IMR-90 (cell line): ENCODE measurements around the gene CNDP1. TPM values are rescaled to one million over a fixed set of nuclear protein-coding genes. Genes with fewer than 3 reads are reported as not detected.

Source experiments
- ATAC-seq: fragments of 200-7000 bp; cut with Tn5 transposase; 2 replicates; pipeline ENCODE4 v1.9.1; 2020; ENCODE audit warnings: low read depth, mild to moderate bottlenecking, moderate library complexity
- BruUV-seq: library from RNA; stranded (reverse); fragments of 400-500 nt; replicated peaks from 2 replicates; lab custom pipeline; 2021; lab: Mats Ljungman, UMichigan
- CTCF ChIA-PET: fragments of 300-600 bp; formaldehyde crosslinking; extraction: SDS; loops from one replicate; lab custom pipeline; 2021; ENCODE audit warnings: antibody characterized with exemption; lab: Yijun Ruan, JAX
- POLR2A ChIA-PET: fragments of 300-600 bp; sonication (Branson Sonifier 250); formaldehyde crosslinking; loops from one replicate; lab custom pipeline; 2022; ENCODE audit warnings: antibody characterized with exemption; ENCODE audit not compliant: unreplicated experiment; lab: Charles Lee
- DNase-seq: peaks from one replicate; pipeline ENCODE4 v3.0.0; 2013
- H2AFZ ChIP-seq: replicated peaks from 2 replicates; pipeline ENCODE3; 2013; ENCODE audit warnings: low read length, mild to moderate bottlenecking; ENCODE audit not compliant: poor library complexity
- H2AK5ac ChIP-seq: 2 replicates; pipeline ENCODE4 v1.6.1; 2013; ENCODE audit warnings: low read depth, low read length, inconsistent platforms
- H2AK9ac ChIP-seq: replicated peaks from 2 replicates; pipeline ENCODE3; 2013; ENCODE audit warnings: mild to moderate bottlenecking, low read depth, low read length, moderate library complexity; ENCODE audit not compliant: poor library complexity
- H2BK120ac ChIP-seq: 2 replicates; pipeline ENCODE4 v1.6.1; 2013; ENCODE audit warnings: low read depth, low read length, inconsistent platforms
- H2BK15ac ChIP-seq: 3 replicates; pipeline ENCODE4 v1.6.1; 2013; ENCODE audit warnings: low read depth, low read length, inconsistent platforms
- H2BK20ac ChIP-seq: 2 replicates; pipeline ENCODE4 v1.6.1; 2013; ENCODE audit warnings: low read depth, mild to moderate bottlenecking, inconsistent platforms, low read length, moderate library complexity
- H2BK5ac ChIP-seq: 2 replicates; pipeline ENCODE4 v1.6.1; 2013; ENCODE audit warnings: mild to moderate bottlenecking, low read depth, low read length, inconsistent platforms; ENCODE audit not compliant: poor library complexity, severe bottlenecking
- H3K14ac ChIP-seq: replicated peaks from 2 replicates; pipeline ENCODE4 v1.6.1; 2013; ENCODE audit warnings: low read depth, low read length, inconsistent platforms
- H3K18ac ChIP-seq: 2 replicates; pipeline ENCODE4 v1.6.1; 2013; ENCODE audit warnings: low read depth, low read length, control low read depth
- H3K23ac ChIP-seq: 2 replicates; pipeline ENCODE4 v1.6.1; 2013; ENCODE audit warnings: low read depth, low read length, inconsistent platforms
- H3K27ac ChIP-seq: 2 replicates; pipeline ENCODE4 v1.5.1; 2013; ENCODE audit warnings: mild to moderate bottlenecking, control low read depth, low read length; ENCODE audit not compliant: insufficient read depth
- H3K27me3 ChIP-seq: 2 replicates; pipeline ENCODE4 v1.6.1; 2013; ENCODE audit warnings: low read length; ENCODE audit not compliant: control insufficient read depth, insufficient read depth
- H3K36me3 ChIP-seq: 2 replicates; pipeline ENCODE4 v1.6.1; 2013; ENCODE audit warnings: low read length, mixed read lengths; ENCODE audit not compliant: control insufficient read depth, insufficient read depth
- H3K4ac ChIP-seq: 2 replicates; pipeline ENCODE4 v1.6.1; 2013; ENCODE audit warnings: low read depth, low read length, inconsistent platforms
- H3K4me1 ChIP-seq: 2 replicates; pipeline ENCODE4 v1.6.1; 2013; ENCODE audit warnings: low read length, mixed read lengths; ENCODE audit not compliant: control insufficient read depth, insufficient read depth
- H3K4me2 ChIP-seq: 2 replicates; pipeline ENCODE4 v1.6.1; 2013; ENCODE audit warnings: low read depth, mild to moderate bottlenecking, control low read depth, low read length, moderate library complexity
- H3K4me3 ChIP-seq: 2 replicates; pipeline ENCODE4 v1.5.1; 2013; ENCODE audit warnings: low read depth, mild to moderate bottlenecking, control low read depth, low read length, moderate library complexity; ENCODE audit not compliant: insufficient read depth
- H3K56ac ChIP-seq: 2 replicates; pipeline ENCODE4 v1.6.1; 2013; ENCODE audit warnings: low read length, inconsistent platforms; ENCODE audit not compliant: insufficient read depth; ENCODE audit errors: extremely low read depth
- H3K79me1 ChIP-seq, 2 experiments: 2 replicates each; pipeline ENCODE4 v1.6.1; 2013; ENCODE audit warnings: low read length in 2 of 2, inconsistent platforms in 1 of 2, low read depth in 1 of 2
- H3K9ac ChIP-seq: 2 replicates; pipeline ENCODE4 v1.6.1; 2013; ENCODE audit warnings: low read depth, low read length, control low read depth
- H3K9me1 ChIP-seq: 2 replicates; pipeline ENCODE4 v1.6.1; 2013; ENCODE audit warnings: low read length, inconsistent platforms; ENCODE audit not compliant: insufficient read depth
- H3K9me3 ChIP-seq: 2 replicates; pipeline ENCODE4 v1.6.1; 2013; ENCODE audit warnings: low read length; ENCODE audit not compliant: control insufficient read depth, insufficient read depth
- H4K20me1 ChIP-seq: 2 replicates; pipeline ENCODE4 v1.6.1; 2013; ENCODE audit warnings: low read length, inconsistent platforms; ENCODE audit not compliant: insufficient read depth
- H4K5ac ChIP-seq: 2 replicates; pipeline ENCODE4 v1.6.1; 2013; ENCODE audit warnings: mild to moderate bottlenecking, low read depth, low read length, control low read depth
- H4K8ac ChIP-seq, 2 experiments: 2 replicates each; pipeline ENCODE4 v1.6.1; 2013; ENCODE audit warnings: low read depth in 2 of 2, low read length in 2 of 2, control low read depth in 1 of 2, inconsistent platforms in 1 of 2
- H4K91ac ChIP-seq: 2 replicates; pipeline ENCODE4 v1.6.1; 2013; ENCODE audit warnings: low read depth, low read length, inconsistent platforms; ENCODE audit not compliant: insufficient read depth
- BHLHE40 ChIP-seq: fragments of 150-350 bp; IDR thresholded peaks from 2 replicates; pipeline ENCODE4 v1.6.1; 2016; ENCODE audit warnings: mild to moderate bottlenecking, low read depth, low read length
- CEBPB ChIP-seq: IDR thresholded peaks from 2 replicates; pipeline ENCODE4 v1.6.1; 2012; ENCODE audit warnings: low read depth, low read length, improper control_type of control experiment
- CHD1 ChIP-seq: IDR thresholded peaks from 2 replicates; pipeline ENCODE4 v1.6.1; 2012; ENCODE audit warnings: low read depth, low read length, improper control_type of control experiment
- FOS ChIP-seq: fragments of 150-350 bp; IDR thresholded peaks from 2 replicates; pipeline ENCODE4 v1.6.1; 2016; ENCODE audit warnings: low read depth, low read length
- MAFK ChIP-seq: IDR thresholded peaks from 2 replicates; pipeline ENCODE4 v1.6.1; 2012; ENCODE audit warnings: low read depth, low read length, improper control_type of control experiment
- MXI1 ChIP-seq: IDR thresholded peaks from 2 replicates; pipeline ENCODE4 v1.6.1; 2012; ENCODE audit warnings: low read depth, mild to moderate bottlenecking, low read length, moderate library complexity, borderline replicate concordance
- POLR2A ChIP-seq: IDR thresholded peaks from 2 replicates; pipeline ENCODE4 v1.6.1; 2012; ENCODE audit warnings: mild to moderate bottlenecking, low read depth, low read length
- RAD21 ChIP-seq: IDR thresholded peaks from 2 replicates; pipeline ENCODE4 v1.6.1; 2012; ENCODE audit warnings: low read length, improper control_type of control experiment
- RCOR1 ChIP-seq: IDR thresholded peaks from 2 replicates; pipeline ENCODE4 v1.6.1; 2012; ENCODE audit warnings: mild to moderate bottlenecking, low read length, improper control_type of control experiment; ENCODE audit not compliant: insufficient replicate concordance
- RFX5 ChIP-seq: IDR thresholded peaks from 2 replicates; pipeline ENCODE4 v1.8.0; 2012; ENCODE audit warnings: low read depth, mild to moderate bottlenecking, low read length, moderate library complexity
- SMC3 ChIP-seq: fragments of 150-350 bp; IDR thresholded peaks from 2 replicates; pipeline ENCODE4 v1.6.1; 2016; ENCODE audit warnings: low read depth, mild to moderate bottlenecking, antibody characterized with exemption, low read length, moderate library complexity
- USF2 ChIP-seq: fragments of 150-350 bp; IDR thresholded peaks from 2 replicates; pipeline ENCODE4 v1.6.1; 2017; ENCODE audit warnings: mild to moderate bottlenecking, antibody characterized with exemption, low read length, low read depth
- WGBS, 2 experiments: methylation state at CpG; one replicate each; pipeline versions ENCODE4 v1.1.5 to v1.1.7; 2013; ENCODE audit warnings: missing lambda C conversion rate in 2 of 2; ENCODE audit not compliant: insufficient read length in 1 of 2; ENCODE audit errors: extremely low coverage in 2 of 2; 5-methylcytosine and 5-hydroxymethylcytosine counted together
- dilution Hi-C: fragments of 300-500 bp; cut with HindIII; formaldehyde crosslinking; loops from one replicate; pipeline ENCODE4 v1.14.3; 2018; ENCODE audit warnings: low sequenced_read_pairs; ENCODE audit not compliant: unreplicated experiment
- in situ Hi-C: fragments of 300-500 bp; cut with MboI; formaldehyde crosslinking; loops from 3 replicates; pipeline ENCODE4 v1.14.3; 2019; ENCODE audit warnings: low sequenced_read_pairs, inconsistent platforms, mixed read lengths
- intact Hi-C: fragments of 100-400 bp; cut with micrococcal nuclease; formaldehyde crosslinking; loops from 2 replicates; pipeline ENCODE4 v1.10.0; 2022
- polyA plus RNA-seq, 3 experiments: library from polyadenylated mRNA; depleted of rRNA; stranded (reverse); fragments of >200 nt; gene quantifications; 2 replicates each; pipeline ENCODE4 v1.2.3, GENCODE V29; 2012; ENCODE audit warnings: low replicate concordance in 1 of 3
- total RNA-seq: library from RNA; depleted of rRNA; stranded (reverse); fragments of >200 nt; gene quantifications from 2 replicates; pipeline ENCODE4 v1.2.3, GENCODE V29; 2012
- TF ChIP-seq, protein P1 (sequence below): conservative IDR thresholded peaks from 2 replicates; pipeline ENCODE4 v1.5.1; 2012; ENCODE audit warnings: mild to moderate bottlenecking, low read depth, low read length, improper control_type of control experiment

CNDP1 gene
- total and polyA plus RNA-seq, 2 of the 4 experiments (the other 2 are of a cell fraction): not detected

DNA sequence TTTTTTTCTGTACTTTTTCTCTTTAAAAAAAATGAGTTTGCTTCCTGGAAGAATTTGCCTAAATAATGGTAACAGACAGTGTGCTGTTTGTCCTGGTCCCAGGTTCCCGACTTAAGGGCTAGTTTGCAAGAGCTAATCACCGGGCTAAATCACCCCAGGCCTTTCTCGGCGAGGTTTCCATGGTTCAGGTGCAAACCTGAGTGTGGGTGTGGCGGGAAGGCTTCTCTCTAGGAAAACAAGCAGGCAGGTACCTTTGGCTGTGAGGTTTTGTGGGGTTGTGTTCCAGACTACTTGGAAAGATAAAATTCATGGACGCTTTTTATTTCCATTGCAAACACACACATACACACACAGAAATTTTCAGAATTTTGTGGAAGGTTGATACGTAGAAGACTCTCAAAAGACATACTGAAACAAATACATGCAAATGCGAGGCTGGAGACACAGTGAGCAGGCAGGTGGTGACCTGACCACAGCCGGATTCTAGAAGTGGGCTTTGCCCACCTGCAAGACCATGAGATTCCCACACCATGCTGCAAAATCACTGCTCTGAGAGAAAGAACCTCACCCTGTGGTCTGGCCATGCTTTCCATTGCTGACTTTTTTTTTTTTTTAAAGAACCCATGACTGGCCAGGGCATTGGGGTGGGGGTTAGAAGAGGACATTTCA, 815 bp downstream of the CNDP1 start:
- Histone ChIP-seq H3K36me3 (no peaks in the 10 kb centered on the region), H3K4me2 (no peak overlapping the region), H2AFZ (no peak overlapping the region), H3K56ac (no peak overlapping the region), H4K91ac (no peak overlapping the region), H3K23ac (no peak overlapping the region), H3K79me1 (no peaks in the 10 kb centered on the region), H2AK5ac (no peak overlapping the region), H3K18ac (no peak overlapping the region), H2AK9ac (no peak overlapping the region), H3K27me3 (peaks cover 27% of the 10 kb centered on the region), H3K4me3 (no peak overlapping the region), H2BK5ac (no peak overlapping the region), H3K9me3 (no peaks in the 10 kb centered on the region), H3K14ac (no peak overlapping the region), H4K20me1 (no peaks in the 10 kb centered on the region), H2BK15ac (no peak overlapping the region), H3K27ac (no peak overlapping the region), H3K9ac (no peak overlapping the region), H2BK120ac (no peak overlapping the region), H4K8ac (no peak overlapping the region), H3K4me1 (no peaks in the 10 kb centered on the region), H3K9me1 (no peaks in the 10 kb centered on the region), H2BK20ac (no peak overlapping the region), H3K4ac (no peak overlapping the region), H4K5ac (no peak overlapping the region)
- ATAC-seq (no peak), DNase-seq (no peak)
- 48% methylated on average over 2 of the region's 9 CpGs; no CpG with 5 or more reads in 1 of the 2 experiments for WGBS, 2 experiments
- in situ Hi-C loops (no loop called here), dilution Hi-C loops (no loop called here), intact Hi-C loops (no loop called here)
- no TSS peak for BruUV-seq
- TF ChIP-seq MXI1: no peak
- TF ChIP-seq, protein P1, sequence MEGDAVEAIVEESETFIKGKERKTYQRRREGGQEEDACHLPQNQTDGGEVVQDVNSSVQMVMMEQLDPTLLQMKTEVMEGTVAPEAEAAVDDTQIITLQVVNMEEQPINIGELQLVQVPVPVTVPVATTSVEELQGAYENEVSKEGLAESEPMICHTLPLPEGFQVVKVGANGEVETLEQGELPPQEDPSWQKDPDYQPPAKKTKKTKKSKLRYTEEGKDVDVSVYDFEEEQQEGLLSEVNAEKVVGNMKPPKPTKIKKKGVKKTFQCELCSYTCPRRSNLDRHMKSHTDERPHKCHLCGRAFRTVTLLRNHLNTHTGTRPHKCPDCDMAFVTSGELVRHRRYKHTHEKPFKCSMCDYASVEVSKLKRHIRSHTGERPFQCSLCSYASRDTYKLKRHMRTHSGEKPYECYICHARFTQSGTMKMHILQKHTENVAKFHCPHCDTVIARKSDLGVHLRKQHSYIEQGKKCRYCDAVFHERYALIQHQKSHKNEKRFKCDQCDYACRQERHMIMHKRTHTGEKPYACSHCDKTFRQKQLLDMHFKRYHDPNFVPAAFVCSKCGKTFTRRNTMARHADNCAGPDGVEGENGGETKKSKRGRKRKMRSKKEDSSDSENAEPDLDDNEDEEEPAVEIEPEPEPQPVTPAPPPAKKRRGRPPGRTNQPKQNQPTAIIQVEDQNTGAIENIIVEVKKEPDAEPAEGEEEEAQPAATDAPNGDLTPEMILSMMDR: no peak
- TF ChIP-seq RFX5: no peak
- TF ChIP-seq SMC3: no peak
- no peak for TF ChIP-seq MAFK
- TF ChIP-seq RCOR1: no peak
- no peak for TF ChIP-seq BHLHE40
- no peak for TF ChIP-seq POLR2A
- no peak for TF ChIP-seq CEBPB
- TF ChIP-seq RAD21: no peak
- no peak for TF ChIP-seq CHD1
- no peak for TF ChIP-seq FOS
- TF ChIP-seq USF2: no peak
- ChIA-PET CTCF (no interaction called here), POLR2A (no interaction called here)
